Endothelial cell of umbilical vein (primary cell): ENCODE results near the gene CTNND2. TPM values are rescaled to one million over a fixed set of nuclear protein-coding genes. Genes with fewer than 3 reads are reported as not detected.

ENCODE experiments used
- BruUV-seq: library from RNA; stranded (reverse); fragments of 400-500 nt; replicated peaks from 2 replicates; lab custom pipeline; 2021; lab: Mats Ljungman, UMichigan
- CTCF ChIA-PET: fragments of 300-600, 350-600 bp; sonication (Branson Sonifier 250); formaldehyde crosslinking; loops from one replicate; lab custom pipeline; 2021; ENCODE audit warnings: antibody characterized with exemption, inconsistent platforms; lab: Charles Lee
- POLR2A ChIA-PET: fragments of 300-600, 350-600 bp; sonication (Branson Sonifier 250); formaldehyde crosslinking; loops from one replicate; lab custom pipeline; 2021; ENCODE audit warnings: antibody characterized with exemption, inconsistent platforms; lab: Charles Lee
- DNase-seq: peaks from one replicate; pipeline ENCODE4 v3.0.0-alpha.2; 2011; ENCODE audit warnings: low read depth, low spot score
- FAIRE-seq: peaks from 2 replicates; lab custom pipeline; 2011; peaks lifted over from hg19 to GRCh38; lab: Jason Lieb, UNC
- H2AFZ ChIP-seq: 2 replicates; pipeline ENCODE4 v1.6.0; 2012; ENCODE audit warnings: low read depth, low read length, control low read depth, inconsistent platforms
- H3K27ac ChIP-seq: 2 replicates; pipeline ENCODE4 v1.5.1; 2011; ENCODE audit warnings: low read depth, mild to moderate bottlenecking, control low read depth, low read length, moderate library complexity; ENCODE audit not compliant: insufficient read depth
- H3K27me3 ChIP-seq, 2 experiments: 2 replicates each; pipeline versions ENCODE4 v1.6.0 to v1.6.1; 2011; ENCODE audit warnings: low read length in 2 of 2, mixed read lengths in 1 of 2; ENCODE audit not compliant: control insufficient read depth in 2 of 2, insufficient read depth in 2 of 2
- H3K36me3 ChIP-seq, 2 experiments: 2 replicates in 1 of 2; 3 replicates in 1 of 2; pipeline ENCODE4 v1.5.1; 2011; ENCODE audit warnings: low read length in 2 of 2, mild to moderate bottlenecking in 1 of 2, moderate library complexity in 1 of 2; ENCODE audit not compliant: control insufficient read depth in 2 of 2, insufficient read depth in 2 of 2; ENCODE audit errors: extremely low read depth in 1 of 2
- H3K4me1 ChIP-seq: 3 replicates; pipeline ENCODE4 v1.5.1; 2011; ENCODE audit warnings: mild to moderate bottlenecking, low read length; ENCODE audit not compliant: control insufficient read depth, insufficient read depth; ENCODE audit errors: extremely low read depth
- H3K4me2 ChIP-seq: 2 replicates; pipeline ENCODE4 v1.6.1; 2011; ENCODE audit warnings: low read length, control low read depth, mixed read lengths; ENCODE audit not compliant: insufficient read depth
- H3K4me3 ChIP-seq, 3 experiments: fragments of 200-600 bp in 1 of 3; sonication (generic), shearing (Covaris generic) in 1 of 3; replicated peaks in 1 of 3; 2 replicates each; pipeline ENCODE4 v1.5.1; 2011 to 2016; ENCODE audit warnings: control low read depth in 3 of 3, low read length in 3 of 3, mild to moderate bottlenecking in 2 of 3, inconsistent platforms in 1 of 3, low read depth in 1 of 3, moderate library complexity in 1 of 3; ENCODE audit not compliant: insufficient read depth in 1 of 3
- H3K79me2 ChIP-seq: 2 replicates; pipeline ENCODE4 v1.6.0; 2012; ENCODE audit warnings: low read length, inconsistent platforms; ENCODE audit not compliant: control insufficient read depth, insufficient read depth
- H3K9ac ChIP-seq: replicated peaks from 2 replicates; pipeline ENCODE3; 2011; ENCODE audit warnings: low read length, control low read depth; ENCODE audit not compliant: insufficient read depth; ENCODE audit errors: extremely low read depth
- H3K9me1 ChIP-seq: replicated peaks from 3 replicates; pipeline ENCODE4 v1.6.0; 2011; ENCODE audit warnings: mild to moderate bottlenecking, low read length; ENCODE audit not compliant: control insufficient read depth, insufficient read depth; ENCODE audit errors: extremely low read depth
- H3K9me3 ChIP-seq: replicated peaks from 2 replicates; pipeline ENCODE4 v1.5.1; 2012; ENCODE audit warnings: low read length, inconsistent platforms; ENCODE audit not compliant: control insufficient read depth, insufficient read depth
- H4K20me1 ChIP-seq: replicated peaks from 2 replicates; pipeline ENCODE3; 2011; ENCODE audit warnings: mild to moderate bottlenecking, low read length; ENCODE audit not compliant: control insufficient read depth, insufficient read depth; ENCODE audit errors: extremely low read depth
- CTCF ChIP-seq, 2 donors: IDR thresholded peaks; 1 replicate in 1 of 2; 2 replicates in 1 of 2; pipeline ENCODE4 v1.5.1; 2011; ENCODE audit warnings: low read length in 2 of 2, mild to moderate bottlenecking in 2 of 2, moderate library complexity in 2 of 2, control low read depth in 1 of 2, inconsistent platforms in 1 of 2, low read depth in 1 of 2; ENCODE audit not compliant: insufficient read depth in 1 of 2; ENCODE audit errors: extremely low read depth in 1 of 2
- EZH2 ChIP-seq: IDR thresholded peaks from 2 replicates; pipeline ENCODE4 v1.6.1; 2012; ENCODE audit warnings: borderline replicate concordance, low read depth, mild to moderate bottlenecking, moderate library complexity, low read length, inconsistent platforms; ENCODE audit not compliant: severe bottlenecking
- FOS ChIP-seq: IDR thresholded peaks from 2 replicates; pipeline ENCODE4 v1.6.1; 2011; ENCODE audit warnings: mild to moderate bottlenecking, low read length, moderate library complexity, borderline replicate concordance; ENCODE audit not compliant: insufficient read depth
- GATA2 ChIP-seq: IDR thresholded peaks from 2 replicates; pipeline ENCODE4 v1.7.0; 2011; ENCODE audit warnings: low read depth, mild to moderate bottlenecking, moderate library complexity, mixed read lengths, low read length; ENCODE audit not compliant: insufficient read length, insufficient read depth
- JUN ChIP-seq: IDR thresholded peaks from 2 replicates; pipeline ENCODE4 v1.6.1; 2011; ENCODE audit warnings: borderline replicate concordance, low read depth; ENCODE audit not compliant: insufficient read length, insufficient read depth
- MAX ChIP-seq: IDR thresholded peaks from 2 replicates; pipeline ENCODE4 v1.6.1; 2011; ENCODE audit not compliant: insufficient read depth, insufficient read length
- MYC ChIP-seq: IDR thresholded peaks from one replicate; pipeline ENCODE4 v1.6.1; 2011; ENCODE audit warnings: mild to moderate bottlenecking, low read depth, low read length
- POLR2A ChIP-seq: IDR thresholded peaks from 2 replicates; pipeline ENCODE4 v1.6.1; 2012; ENCODE audit warnings: low read depth, mild to moderate bottlenecking, control low read depth, low read length
- POLR2AphosphoS5 ChIP-seq: IDR thresholded peaks from 2 replicates; pipeline ENCODE4 v1.6.1; 2012; ENCODE audit warnings: low read depth, mild to moderate bottlenecking, control low read depth, low read length, moderate library complexity; ENCODE audit not compliant: insufficient read depth
- dilution Hi-C: fragments of 300-500 bp; cut with MboI; formaldehyde crosslinking; loops from one replicate; pipeline ENCODE4 v1.15.0; 2019; ENCODE audit warnings: low sequenced_read_pairs; ENCODE audit not compliant: extremely low pct_ligation_motif_present
- intact Hi-C: fragments of 100-400 bp; cut with micrococcal nuclease; formaldehyde crosslinking; loops from one replicate; pipeline ENCODE4 v1.10.0; 2022
- polyA plus RNA-seq, 4 experiments: library from polyadenylated mRNA; depleted of rRNA in 3 of 4; stranded (reverse) in 3 of 4; unstranded in 1 of 4; fragments of >200 nt; gene quantifications; 2 replicates each; pipeline versions ENCODE4 v1.2.1 to v1.2.3, GENCODE V29; 2011 to 2012; ENCODE audit warnings: missing spikeins in 1 of 4
- total RNA-seq: library from RNA; stranded (reverse); gene quantifications from 2 replicates; pipeline ENCODE4 v1.2.3, GENCODE V29; 2021

Gene CTNND2
- total and polyA plus RNA-seq, 2 donors (not counting 3 experiments of a cell fraction or from before 2014, with no cell fraction given): not detected

DNA sequence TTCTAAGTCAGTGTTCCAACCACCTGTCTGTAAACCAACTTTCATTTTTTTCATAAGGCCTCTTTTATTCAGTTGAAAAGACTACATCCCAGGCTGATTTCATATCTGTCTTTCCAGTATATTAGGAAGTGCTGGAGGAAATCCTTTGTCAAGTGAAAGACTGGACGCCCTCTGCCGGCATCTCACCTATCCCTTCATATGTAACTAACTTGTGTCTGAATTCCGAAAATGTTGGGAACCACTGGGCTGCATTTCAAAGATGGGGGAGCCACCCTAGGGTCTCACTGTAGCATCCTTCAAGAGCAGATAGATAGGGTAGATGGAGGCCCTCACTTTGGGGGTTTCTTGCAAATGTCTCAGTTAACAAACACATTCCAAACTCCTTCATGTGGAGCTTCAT, 569.8 kb downstream of the CTNND2 start:
- Histone ChIP-seq H3K36me3 (no peaks in the 10 kb centered on the region), H3K9me1 (no peaks in the 10 kb centered on the region), H4K20me1 (no peaks in the 10 kb centered on the region), H3K4me3 (no peak overlapping the region), H3K9me3 (peaks cover 2% of the 10 kb centered on the region), H3K9ac (no peak overlapping the region), H3K4me1 (no peaks in the 10 kb centered on the region), H3K4me2 (no peak overlapping the region), H3K27me3 (no peaks in the 10 kb centered on the region), H3K79me2 (no peaks in the 10 kb centered on the region), H3K27ac (no peak overlapping the region), H2AFZ (no peak overlapping the region)
- FAIRE-seq (no peak), DNase-seq (no peak)
- BruUV-seq: no TSS peak
- ChIA-PET POLR2A (no interaction called here), CTCF (no interaction called here)
- intact Hi-C loops (no loop called here), dilution Hi-C loops (no loop called here)
- TF ChIP-seq FOS (no peak), EZH2 (no peak), GATA2 (no peak), POLR2A (no peak), JUN (no peak), CTCF (IDR thresholded peaks at IDR 0.05; ENCODE audit: extremely low read depth in 1 of 2, insufficient read depth in 1 of 2, low read depth in 1 of 2, low read length in 2 of 2) (no peak), MYC (no peak)

- POLR2A ChIA-PET: no interaction called here
- no peaks in the 10 kb centered on the region for H4K20me1 ChIP-seq
- FAIRE-seq (no peak), DNase-seq (no peak)
- no peak overlapping the region for H3K9ac ChIP-seq
- no peak overlapping the region for H3K4me2 ChIP-seq
- TF ChIP-seq MAX (no peak), GATA2 (no peak), POLR2A (no peak), JUN (no peak), POLR2AphosphoS5 (no peak), FOS (no peak), CTCF (IDR thresholded peaks at IDR 0.05; ENCODE audit: extremely low read depth in 1 of 2, insufficient read depth in 1 of 2, low read depth in 1 of 2, low read length in 2 of 2) (no peak), EZH2 (no peak), MYC (no peak)
- H3K9me1 ChIP-seq: no peaks in the 10 kb centered on the region
- no peaks in the 10 kb centered on the region for H3K36me3 ChIP-seq
- intact Hi-C loops (no loop called here), dilution Hi-C loops (no loop called here)
- BruUV-seq: no TSS peak
- H3K4me1 ChIP-seq: no peaks in the 10 kb centered on the region
- H3K27ac ChIP-seq: no peak overlapping the region
- H3K9me3 ChIP-seq: peaks cover 6% of the 10 kb centered on the region
- H2AFZ ChIP-seq: no peak overlapping the region
- CTCF ChIA-PET: no interaction called here
- no peaks in the 10 kb centered on the region for H3K27me3 ChIP-seq
- H3K4me3 ChIP-seq: no peak overlapping the region
- H3K79me2 ChIP-seq: no peaks in the 10 kb centered on the region
Measured at GRCh38 chr5:11329679-11330078, 574.6 kb downstream of the CTNND2 start.
